Measurements from ENCODE around the gene FOXC1. TPM values are rescaled to one million over a fixed set of nuclear protein-coding genes. Genes with fewer than 3 reads are reported as not detected.

Gene FOXC1
- total RNA-seq, 1 experiment from 2014 or later, result not detected

- Histone ChIP-seq H2BK120ac (ENCODE audit: low read depth, low read length, poor library complexity, severe bottlenecking) (no peak overlapping the region), H3K23me2 (ENCODE audit: insufficient read length, low read depth, low read length, poor library complexity, severe bottlenecking) (peaks cover 6% of the 10 kb centered on the region), H3K4ac (ENCODE audit: low read depth, low read length) (no peak overlapping the region), H3K4me1 (ENCODE audit: insufficient read depth, low read length) (no peaks in the 10 kb centered on the region; the same call in 1 of the 2 replicates), H2BK5ac (ENCODE audit: insufficient read length, low read length) (no peak overlapping the region), H3K23ac (ENCODE audit: insufficient read length, low read depth, low read length) (no peak overlapping the region), H3K18ac (ENCODE audit: insufficient read length, low read depth, low read length) (no peak overlapping the region), H3K9me3 (ENCODE audit: control insufficient read depth, low read depth, low read length) (no peaks in the 10 kb centered on the region), H3K4me2 (ENCODE audit: insufficient read depth, insufficient read length, low read length) (peak overlapping the region; percentile 19), H4K5ac (ENCODE audit: insufficient read length, low read depth, low read length) (no peak overlapping the region), H4K91ac (ENCODE audit: insufficient read length, low read depth, low read length) (no peak overlapping the region), H4K20me1 (ENCODE audit: control insufficient read depth, insufficient read depth, insufficient read length) (peaks cover 3% of the 10 kb centered on the region), H3K56ac (ENCODE audit: insufficient read length, low read depth, low read length) (no peak overlapping the region), H3K79me2 (ENCODE audit: insufficient read depth, low read length) (no peaks in the 10 kb centered on the region), H2BK15ac (ENCODE audit: low read depth, low read length) (no peak overlapping the region), H3K9ac (ENCODE audit: extremely low read depth, insufficient read length, low read length) (no peak overlapping the region), H2AFZ (ENCODE audit: low read length) (no peak overlapping the region), H2AK5ac (ENCODE audit: insufficient read length, low read length) (no peak overlapping the region), H4K8ac (replicated peaks; ENCODE audit: insufficient read length, low read depth, low read length) (no peak overlapping the region), H3T11ph (ENCODE audit: low read length) (no peak overlapping the region), H3K27me3 (ENCODE audit: insufficient read depth, low read length) (peaks cover 88% of the 10 kb centered on the region), H3K27ac (ENCODE audit: insufficient read length, low read depth, low read length) (no peak overlapping the region), H3K14ac (ENCODE audit: insufficient read depth, low read length) (no peak overlapping the region), H2BK12ac (ENCODE audit: insufficient read length, low read depth, low read length) (no peak overlapping the region), H3K79me1 (ENCODE audit: insufficient read depth, low read depth, low read length, poor library complexity, severe bottlenecking) (no peaks in the 10 kb centered on the region), H2BK20ac (ENCODE audit: low read depth, low read length, poor library complexity, severe bottlenecking) (no peak overlapping the region)
- Mint-ChIP-seq H3K9me3 (peaks cover 0 to 4% of the 10 kb centered on the region in 2 experiments; a peak in 3 of 5 replicates), H3K27me3 (ENCODE audit: low read depth) (peaks cover 93% of the 10 kb centered on the region), H3K4me1 (peaks cover 3 to 26% of the 10 kb centered on the region in 2 experiments; a peak in 3 of 4 replicates), H3K4me3 (no peak overlapping the region), H3K36me3 (ENCODE audit: insufficient read depth in 1 of 3, low read depth in 3 of 3) (no peaks in the 10 kb centered on the region), H3K27ac (no peak overlapping the region)
- no peak for TF ChIP-seq CTCF (conservative IDR thresholded peaks at IDR 0.05)
- no peak for DNase-seq
- no CpG with 5 or more reads among the region's 10 CpGs for WGBS (ENCODE audit: extremely low coverage, insufficient read length, low lambda C conversion rate)
Measured at GRCh38 chr6:1615853-1616420, 6.2 kb downstream of the FOXC1 start.

Measured in H9 (cell line).